KBM-7 (cell line): ENCODE measurements around the gene VCL.

Experiments used
- DNase-seq: peaks from one replicate; pipeline ENCODE4 v3.0.0-alpha.2; 2015
- in situ Hi-C: fragments of 300-500 bp; cut with MboI; formaldehyde crosslinking; loops from 2 replicates; pipeline ENCODE4 v1.14.3; 2020; ENCODE audit warnings: low sequenced_read_pairs, low pct_unique_long_range_greater_than_20kb, mixed read lengths

Gene VCL

GRCh38 chr10:74160013-74160412 lies 162.1 kb downstream of the VCL start:
- in situ Hi-C loops: no loop called here
- no peak for DNase-seq

GRCh38 chr10:74163319-74164068 lies 165.6 kb downstream of the VCL start:
- no peak for DNase-seq
- in situ Hi-C loops: no loop called here

GRCh38 chr10:74164716-74165529 lies 167.0 kb downstream of the VCL start:
- in situ Hi-C loops: no loop called here
- DNase-seq: no peak

- no peak for DNase-seq
- in situ Hi-C loops: no loop called here
These were observed 167.6 kb downstream of the VCL start for GRCh38 chr10:74165530-74165901.

GRCh38 chr10:74167443-74167842 lies 169.5 kb downstream of the VCL start:
- no peak for DNase-seq
- in situ Hi-C loops: no loop called here
